H1 (cell line): ENCODE data around the gene MEIS2.

Experiments
- BACH1 ChIP-seq: IDR thresholded peaks from 2 replicates; pipeline ENCODE4 v1.6.1; 2012; ENCODE audit warnings: low read length, improper control_type of control experiment
- EP300 ChIP-seq, 2 experiments: IDR thresholded peaks; 1 replicate in 1 of 2; 2 replicates in 1 of 2; pipeline ENCODE4 v1.6.1; 2011 to 2012; ENCODE audit warnings: low read depth in 2 of 2, low read length in 2 of 2, mild to moderate bottlenecking in 2 of 2, borderline replicate concordance in 1 of 2, inconsistent platforms in 1 of 2, moderate library complexity in 1 of 2
- JUND ChIP-seq: IDR thresholded peaks from 2 replicates; pipeline ENCODE4 v1.6.1; 2011; ENCODE audit warnings: mild to moderate bottlenecking, improper control_type of control experiment, low read length
- POLR2A ChIP-seq, 2 experiments: IDR thresholded peaks; 1 replicate in 1 of 2; 2 replicates in 1 of 2; pipeline ENCODE4 v1.6.1; 2011; ENCODE audit warnings: low read depth in 2 of 2, low read length in 2 of 2, mild to moderate bottlenecking in 2 of 2; ENCODE audit errors: control extremely low read depth in 1 of 2
- RAD21 ChIP-seq, 2 experiments: IDR thresholded peaks in 1 of 2; conservative IDR thresholded peaks in 1 of 2; 2 replicates each; pipeline ENCODE4 v1.6.1; 2011; ENCODE audit warnings: low read depth in 2 of 2, low read length in 2 of 2, improper control_type of control experiment in 1 of 2, inconsistent platforms in 1 of 2, mild to moderate bottlenecking in 1 of 2, moderate library complexity in 1 of 2
- RFX5 ChIP-seq: IDR thresholded peaks from 2 replicates; pipeline ENCODE4 v1.6.1; 2011; ENCODE audit warnings: low read depth, low read length, improper control_type of control experiment, borderline replicate concordance
- SRF ChIP-seq: IDR thresholded peaks from 2 replicates; pipeline ENCODE4 v1.6.1; 2011; ENCODE audit warnings: mild to moderate bottlenecking, low read depth, low read length, moderate library complexity
- TAF1 ChIP-seq: IDR thresholded peaks from 2 replicates; pipeline ENCODE4 v1.6.1; 2011; ENCODE audit warnings: mild to moderate bottlenecking, low read depth, low read length
- TCF12 ChIP-seq: IDR thresholded peaks from 2 replicates; pipeline ENCODE4 v1.6.1; 2011; ENCODE audit warnings: low read depth, mild to moderate bottlenecking, low read length
- TEAD4 ChIP-seq: IDR thresholded peaks from 2 replicates; pipeline ENCODE4 v1.6.1; 2012; ENCODE audit warnings: low read depth, low read length, inconsistent platforms, mixed read lengths
- TF ChIP-seq, protein P1 (sequence below), 3 experiments: IDR thresholded peaks; 1 replicate in 2 of 3; 2 replicates in 1 of 3; pipeline versions ENCODE4 v1.5.1 to v1.6.1; 2011; ENCODE audit warnings: low read length in 3 of 3, mild to moderate bottlenecking in 3 of 3, inconsistent platforms in 2 of 3, low read depth in 1 of 3, moderate library complexity in 1 of 3; ENCODE audit not compliant: insufficient read depth in 1 of 3; ENCODE audit errors: control extremely low read depth in 1 of 3
- TF ChIP-seq, protein P2 (sequence below): IDR thresholded peaks from 2 replicates; pipeline ENCODE4 v1.6.1; 2011; ENCODE audit warnings: low read depth, mild to moderate bottlenecking, low read length; ENCODE audit not compliant: insufficient read depth
- TF ChIP-seq, protein P3 (sequence below): IDR thresholded peaks from 2 replicates; pipeline ENCODE4 v1.6.1; 2011; ENCODE audit warnings: low read length, improper control_type of control experiment

DNA sequence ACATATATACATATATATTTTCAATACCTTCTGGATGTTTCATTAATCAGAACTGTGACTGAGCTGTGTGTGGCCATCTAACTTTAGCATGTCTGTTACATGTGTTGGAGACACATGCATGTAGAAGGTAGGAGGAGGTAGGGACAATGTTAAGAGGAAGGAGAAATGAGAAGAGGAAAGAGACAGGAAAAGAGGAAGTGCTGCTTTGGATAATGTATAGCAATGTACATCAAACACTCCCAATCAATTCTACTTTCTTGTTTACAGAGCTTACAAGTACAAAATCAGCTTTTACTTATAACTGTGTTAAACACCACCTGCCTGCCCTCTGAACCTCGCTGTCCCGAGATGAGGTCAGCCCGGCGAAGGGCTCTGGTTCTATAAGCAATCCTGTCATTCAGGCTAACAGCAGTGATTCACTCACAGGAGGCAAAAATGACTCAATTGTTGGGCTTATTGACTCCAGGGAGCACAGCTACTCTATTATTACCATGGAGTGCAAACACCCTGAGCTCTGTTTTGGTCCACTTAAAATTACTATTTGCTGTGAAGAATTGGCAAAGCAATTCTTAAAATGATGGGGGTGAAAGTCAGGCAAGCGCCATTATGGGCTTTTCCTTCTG lies 188.9 kb downstream of the MEIS2 start:
- TF ChIP-seq RAD21 (IDR thresholded peaks at IDR 0.05 in 1 of 2, conservative IDR thresholded peaks at IDR 0.05 in 1 of 2; ENCODE audit: low read depth in 2 of 2, low read length in 2 of 2): no peak
- no peak for TF ChIP-seq RFX5
- TF ChIP-seq BACH1: no peak
- TF ChIP-seq TCF12: no peak
- TF ChIP-seq, protein P1, sequence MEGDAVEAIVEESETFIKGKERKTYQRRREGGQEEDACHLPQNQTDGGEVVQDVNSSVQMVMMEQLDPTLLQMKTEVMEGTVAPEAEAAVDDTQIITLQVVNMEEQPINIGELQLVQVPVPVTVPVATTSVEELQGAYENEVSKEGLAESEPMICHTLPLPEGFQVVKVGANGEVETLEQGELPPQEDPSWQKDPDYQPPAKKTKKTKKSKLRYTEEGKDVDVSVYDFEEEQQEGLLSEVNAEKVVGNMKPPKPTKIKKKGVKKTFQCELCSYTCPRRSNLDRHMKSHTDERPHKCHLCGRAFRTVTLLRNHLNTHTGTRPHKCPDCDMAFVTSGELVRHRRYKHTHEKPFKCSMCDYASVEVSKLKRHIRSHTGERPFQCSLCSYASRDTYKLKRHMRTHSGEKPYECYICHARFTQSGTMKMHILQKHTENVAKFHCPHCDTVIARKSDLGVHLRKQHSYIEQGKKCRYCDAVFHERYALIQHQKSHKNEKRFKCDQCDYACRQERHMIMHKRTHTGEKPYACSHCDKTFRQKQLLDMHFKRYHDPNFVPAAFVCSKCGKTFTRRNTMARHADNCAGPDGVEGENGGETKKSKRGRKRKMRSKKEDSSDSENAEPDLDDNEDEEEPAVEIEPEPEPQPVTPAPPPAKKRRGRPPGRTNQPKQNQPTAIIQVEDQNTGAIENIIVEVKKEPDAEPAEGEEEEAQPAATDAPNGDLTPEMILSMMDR (IDR thresholded peaks at IDR 0.05; ENCODE audit: control extremely low read depth in 1 of 3, insufficient read depth in 1 of 3, low read depth in 1 of 3, low read length in 3 of 3): no peak
- no peak for TF ChIP-seq SRF
- TF ChIP-seq TAF1: no peak
- no peak for TF ChIP-seq EP300 (IDR thresholded peaks at IDR 0.05; ENCODE audit: borderline replicate concordance in 1 of 2, low read depth in 2 of 2, low read length in 2 of 2)
- TF ChIP-seq, protein P2, sequence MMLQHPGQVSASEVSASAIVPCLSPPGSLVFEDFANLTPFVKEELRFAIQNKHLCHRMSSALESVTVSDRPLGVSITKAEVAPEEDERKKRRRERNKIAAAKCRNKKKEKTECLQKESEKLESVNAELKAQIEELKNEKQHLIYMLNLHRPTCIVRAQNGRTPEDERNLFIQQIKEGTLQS: no peak
- no peak for TF ChIP-seq JUND
- no peak for TF ChIP-seq TEAD4
- TF ChIP-seq, protein P3, sequence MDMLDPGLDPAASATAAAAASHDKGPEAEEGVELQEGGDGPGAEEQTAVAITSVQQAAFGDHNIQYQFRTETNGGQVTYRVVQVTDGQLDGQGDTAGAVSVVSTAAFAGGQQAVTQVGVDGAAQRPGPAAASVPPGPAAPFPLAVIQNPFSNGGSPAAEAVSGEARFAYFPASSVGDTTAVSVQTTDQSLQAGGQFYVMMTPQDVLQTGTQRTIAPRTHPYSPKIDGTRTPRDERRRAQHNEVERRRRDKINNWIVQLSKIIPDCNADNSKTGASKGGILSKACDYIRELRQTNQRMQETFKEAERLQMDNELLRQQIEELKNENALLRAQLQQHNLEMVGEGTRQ: no peak
- TF ChIP-seq POLR2A (IDR thresholded peaks at IDR 0.05; ENCODE audit: control extremely low read depth in 1 of 2, low read depth in 2 of 2, low read length in 2 of 2): no peak
